H1 (cell line): ENCODE measurements around the gene ADAMTS14. TPM values are rescaled to one million over a fixed set of nuclear protein-coding genes. Genes with fewer than 3 reads are reported as not detected.

Experiments
- CTCF ChIA-PET: fragments of 300-600 bp; sonication (Branson Sonifier 250); formaldehyde crosslinking; loops from one replicate; lab custom pipeline; 2021; ENCODE audit not compliant: partially characterized antibody; lab: Charles Lee
- POLR2A ChIA-PET: fragments of 300-600 bp; sonication (Branson Sonifier 250); formaldehyde crosslinking; loops from one replicate; lab custom pipeline; 2021; ENCODE audit warnings: inconsistent platforms; ENCODE audit not compliant: partially characterized antibody; lab: Charles Lee
- DNase-seq, 2 experiments: peaks; one replicate each; pipeline versions ENCODE4 v3.0.0 to v3.0.0-alpha.2; 2010 to 2022; ENCODE audit warnings: low spot score in 2 of 2, low read depth in 1 of 2, mixed read lengths in 1 of 2
- FAIRE-seq: peaks from 2 replicates; lab custom pipeline; 2011; peaks lifted over from hg19 to GRCh38; lab: Jason Lieb, UNC
- H2AFZ ChIP-seq: 2 replicates; pipeline ENCODE4 v1.8.1; 2012; ENCODE audit warnings: low read length, inconsistent platforms
- H2AK5ac ChIP-seq: 2 replicates; pipeline ENCODE4 v1.6.1; 2013; ENCODE audit warnings: low read depth, low read length
- H2BK120ac ChIP-seq: replicated peaks from 2 replicates; pipeline ENCODE3; 2013; ENCODE audit warnings: low read depth, low read length, inconsistent platforms
- H2BK12ac ChIP-seq: 2 replicates; pipeline ENCODE4 v1.6.1; 2013; ENCODE audit warnings: low read depth, low read length
- H2BK15ac ChIP-seq: 2 replicates; pipeline ENCODE4 v1.6.1; 2013; ENCODE audit warnings: low read length
- H2BK20ac ChIP-seq: 2 replicates; pipeline ENCODE4 v1.6.1; 2013; ENCODE audit warnings: low read length
- H2BK5ac ChIP-seq: 2 replicates; pipeline ENCODE4 v1.6.1; 2013; ENCODE audit warnings: low read depth, low read length
- H3K14ac ChIP-seq: 2 replicates; pipeline ENCODE4 v1.6.1; 2013; ENCODE audit warnings: inconsistent platforms; ENCODE audit not compliant: insufficient read length
- H3K18ac ChIP-seq: 2 replicates; pipeline ENCODE4 v1.6.1; 2013; ENCODE audit warnings: low read length; ENCODE audit errors: extremely low read depth
- H3K23ac ChIP-seq: 2 replicates; pipeline ENCODE4 v1.6.1; 2013; ENCODE audit warnings: inconsistent platforms; ENCODE audit not compliant: insufficient read length
- H3K23me2 ChIP-seq: 2 replicates; pipeline ENCODE4 v1.6.1; 2013; ENCODE audit warnings: low read depth, low read length
- H3K27ac ChIP-seq: 2 replicates; pipeline ENCODE4 v1.6.1; 2011; ENCODE audit warnings: low read depth, low read length, inconsistent platforms
- H3K27me3 ChIP-seq, 4 experiments: replicated peaks in 1 of 4; 1 replicate in 1 of 4; 2 replicates in 3 of 4; pipeline versions ENCODE4 v1.6.1 to v1.8.1; 2011 to 2013; ENCODE audit warnings: low read length in 3 of 4, mild to moderate bottlenecking in 3 of 4, inconsistent platforms in 2 of 4, mixed read lengths in 2 of 4, moderate library complexity in 1 of 4; ENCODE audit not compliant: control insufficient read depth in 3 of 4, insufficient read depth in 3 of 4; ENCODE audit errors: extremely low read depth in 1 of 4
- H3K36me3 ChIP-seq, 4 experiments: 2 replicates each; pipeline versions ENCODE4 v1.6.1 to v1.8.1; 2011 to 2013; ENCODE audit warnings: mild to moderate bottlenecking in 4 of 4, low read length in 3 of 4, moderate library complexity in 2 of 4, control low read depth in 1 of 4, inconsistent platforms in 1 of 4; ENCODE audit not compliant: insufficient read depth in 4 of 4, control insufficient read depth in 2 of 4
- H3K4ac ChIP-seq: replicated peaks from 2 replicates; pipeline ENCODE3; 2013; ENCODE audit warnings: low read length, low read depth, mixed read lengths, inconsistent platforms; ENCODE audit not compliant: insufficient read length
- H3K4me1 ChIP-seq, 4 experiments: replicated peaks in 1 of 4; 1 replicate in 1 of 4; 2 replicates in 3 of 4; pipeline versions ENCODE4 v1.6.1 to v1.8.1; 2011 to 2013; ENCODE audit warnings: low read length in 3 of 4, inconsistent platforms in 2 of 4, mixed read lengths in 1 of 4; ENCODE audit not compliant: insufficient read depth in 4 of 4, control insufficient read depth in 3 of 4
- H3K4me2 ChIP-seq, 2 experiments: 2 replicates each; pipeline versions ENCODE4 v1.6.1 to v1.8.1; 2011 to 2013; ENCODE audit warnings: low read depth in 2 of 2, low read length in 2 of 2, control low read depth in 1 of 2, inconsistent platforms in 1 of 2, mild to moderate bottlenecking in 1 of 2; ENCODE audit not compliant: insufficient read depth in 1 of 2
- H3K4me3 ChIP-seq, 4 experiments: fragments of 200-600, 300-600 bp in 1 of 4; sonication (generic), shearing (Covaris generic), sonication (Bioruptor Twin) in 1 of 4; 2 replicates each; pipeline versions ENCODE4 v1.5.1 to v1.8.1; 2011 to 2016; ENCODE audit warnings: low read length in 4 of 4, low read depth in 3 of 4, control low read depth in 2 of 4, inconsistent platforms in 2 of 4, mild to moderate bottlenecking in 2 of 4, mixed read lengths in 1 of 4, moderate library complexity in 1 of 4; ENCODE audit not compliant: insufficient read depth in 2 of 4; ENCODE audit errors: extremely low read depth in 1 of 4
- H3K56ac ChIP-seq: replicated peaks from 2 replicates; pipeline ENCODE3; 2013; ENCODE audit warnings: low read depth, mild to moderate bottlenecking, mixed read lengths, low read length, inconsistent platforms; ENCODE audit not compliant: insufficient read length
- H3K79me1 ChIP-seq: 2 replicates; pipeline ENCODE4 v1.6.1; 2013; ENCODE audit warnings: low read depth, low read length, control low read depth
- H3K79me2 ChIP-seq, 2 experiments: 2 replicates each; pipeline versions ENCODE4 v1.6.1 to v1.8.1; 2012 to 2013; ENCODE audit warnings: low read length in 2 of 2, mild to moderate bottlenecking in 2 of 2, inconsistent platforms in 1 of 2; ENCODE audit not compliant: insufficient read depth in 2 of 2, control insufficient read depth in 1 of 2
- H3K9ac ChIP-seq, 4 experiments: replicated peaks in 1 of 4; 1 replicate in 1 of 4; 2 replicates in 3 of 4; pipeline versions ENCODE4 v1.6.1 to v1.8.1; 2011 to 2013; ENCODE audit warnings: low read depth in 3 of 4, low read length in 3 of 4, control low read depth in 2 of 4, mild to moderate bottlenecking in 2 of 4, moderate library complexity in 2 of 4, inconsistent platforms in 1 of 4; ENCODE audit errors: extremely low read depth in 1 of 4
- H3K9me3 ChIP-seq, 2 experiments: 2 replicates each; pipeline versions ENCODE4 v1.6.1 to v1.8.1; 2012 to 2013; ENCODE audit warnings: mild to moderate bottlenecking in 2 of 2, moderate library complexity in 2 of 2, control low read depth in 1 of 2, inconsistent platforms in 1 of 2, low read depth in 1 of 2, low read length in 1 of 2, mixed read lengths in 1 of 2; ENCODE audit not compliant: insufficient read depth in 2 of 2
- H4K20me1 ChIP-seq, 2 experiments: replicated peaks in 1 of 2; 2 replicates each; pipeline versions ENCODE3 to v1.8.1; 2011 to 2013; ENCODE audit warnings: inconsistent platforms in 2 of 2, low read length in 2 of 2, mild to moderate bottlenecking in 1 of 2; ENCODE audit not compliant: insufficient read depth in 2 of 2, control insufficient read depth in 1 of 2
- H4K5ac ChIP-seq: 2 replicates; pipeline ENCODE4 v1.6.1; 2013; ENCODE audit warnings: low read length, low read depth, mixed read lengths, inconsistent platforms; ENCODE audit not compliant: insufficient read length
- H4K8ac ChIP-seq: 2 replicates; pipeline ENCODE4 v1.8.0; 2013; ENCODE audit warnings: mild to moderate bottlenecking, moderate library complexity, low read length, inconsistent platforms; ENCODE audit not compliant: insufficient read depth; ENCODE audit errors: extremely low read depth
- H4K91ac ChIP-seq: replicated peaks from 2 replicates; pipeline ENCODE3; 2013; ENCODE audit warnings: low read length, mixed read lengths, inconsistent platforms; ENCODE audit not compliant: insufficient read length
- BACH1 ChIP-seq: IDR thresholded peaks from 2 replicates; pipeline ENCODE4 v1.6.1; 2012; ENCODE audit warnings: low read length, improper control_type of control experiment
- RFX5 ChIP-seq: IDR thresholded peaks from 2 replicates; pipeline ENCODE4 v1.6.1; 2011; ENCODE audit warnings: low read depth, low read length, improper control_type of control experiment, borderline replicate concordance
- YY1 ChIP-seq: IDR thresholded peaks from 2 replicates; pipeline ENCODE4 v1.6.1; 2011; ENCODE audit warnings: low read depth, mild to moderate bottlenecking, low read length
- WGBS, 2 experiments: shearing (Covaris generic) in 1 of 2; methylation state at CpG; one replicate each; pipeline versions ENCODE4 v1.1.6 to v1.1.7; 2013 to 2015; ENCODE audit warnings: low lambda C conversion rate in 2 of 2, mixed read lengths in 2 of 2, inconsistent platforms in 1 of 2, low coverage in 1 of 2, missing lambda C conversion rate in 1 of 2; ENCODE audit not compliant: insufficient replicate concordance in 2 of 2, insufficient coverage in 1 of 2, insufficient read length in 1 of 2; ENCODE audit errors: extremely low coverage in 1 of 2, missing lambda C conversion rate in 1 of 2; 5-methylcytosine and 5-hydroxymethylcytosine counted together
- polyA plus RNA-seq, 7 experiments: library from polyadenylated mRNA; depleted of rRNA in 3 of 7; stranded (reverse) in 5 of 7; unstranded in 2 of 7; fragments of >200 nt in 5 of 7; fragments of 200-250 nt in 2 of 7; gene quantifications; 1 replicate in 5 of 7; 2 replicates in 1 of 7; 4 replicates in 1 of 7; pipeline versions ENCODE4 v1.2.1 to v1.2.3, GENCODE V29; 2011 to 2013; ENCODE audit warnings: missing spikeins in 2 of 7, mixed read lengths in 2 of 7
- total RNA-seq: library from RNA; stranded (reverse); fragmentation: NEBNext Ultra II Directional; extraction: Animal tissue kit (Norgen Biotek cat#: 25700); gene quantifications from 2 replicates; pipeline ENCODE4 v1.2.1, GENCODE V29; 2021

Gene ADAMTS14
- total and polyA plus RNA-seq, 2 of the 8 experiments (the other 6 are each of a cell fraction or from before 2014, with no cell fraction given), result 2.0 to 2.3 TPM

GRCh38 chr10:70722820-70723424 lies 50.6 kb downstream of the ADAMTS14 start:
- H2BK12ac ChIP-seq, result no peak overlapping the region
- no peaks in the 10 kb centered on the region for H3K9me3 ChIP-seq
- H2BK120ac ChIP-seq, result no peak overlapping the region
- no peak overlapping the region for H3K18ac ChIP-seq
- no peak overlapping the region for H4K91ac ChIP-seq
- H3K4me2 ChIP-seq, result no peak overlapping the region
- H2BK5ac ChIP-seq, result no peak overlapping the region
- no peak for DNase-seq
- H3K27ac ChIP-seq, result no peak overlapping the region
- no peak overlapping the region for H3K14ac ChIP-seq
- no peaks in the 10 kb centered on the region; a peak in 2 of 7 replicates for H3K4me1 ChIP-seq
- H2BK15ac ChIP-seq, result no peak overlapping the region
- H3K79me1 ChIP-seq, result no peaks in the 10 kb centered on the region
- H3K27me3 ChIP-seq, result no peaks in the 10 kb centered on the region
- H3K4me3 ChIP-seq, result no peak overlapping the region
- H4K5ac ChIP-seq, result no peak overlapping the region
- WGBS, 2 experiments, result 84% methylated on average over 4 of the region's 4 CpGs; no CpG with 5 or more reads in 1 of the 2 experiments
- CTCF ChIA-PET, result interaction anchor here (1.2 kb wide), 1 partner anchor 163 kb away, joined by 3 read pairs; no protein-coding TSS in a partner anchor
- no peak overlapping the region for H3K56ac ChIP-seq
- no peak for TF ChIP-seq RFX5
- TF ChIP-seq YY1, result no peak
- no peak for TF ChIP-seq BACH1
- POLR2A ChIA-PET, result no interaction called here
- H3K4ac ChIP-seq, result no peak overlapping the region
- H4K20me1 ChIP-seq, result no peaks in the 10 kb centered on the region
- H3K23ac ChIP-seq, result no peak overlapping the region
- FAIRE-seq, result no peak
- H2BK20ac ChIP-seq, result no peak overlapping the region
- H2AFZ ChIP-seq, result no peak overlapping the region
- H3K23me2 ChIP-seq, result no peaks in the 10 kb centered on the region
- H4K8ac ChIP-seq, result no peak overlapping the region
- no peak overlapping the region for H3K9ac ChIP-seq
- no peak overlapping the region for H2AK5ac ChIP-seq
- H3K36me3 ChIP-seq, result no peaks in the 10 kb centered on the region; a peak in 1 of 8 replicates
- no peaks in the 10 kb centered on the region for H3K79me2 ChIP-seq
